ENCODE results near the gene CSTF2.
A peak's percentile ranks its signal among the peaks of the same experiment; 100 is the strongest.
"Not testable (repeated sequence)": the region's sequence is repeated elsewhere in the genome, so short reads cannot be mapped to it uniquely, and the experiment has no call there.

The CSTF2 gene

DNA sequence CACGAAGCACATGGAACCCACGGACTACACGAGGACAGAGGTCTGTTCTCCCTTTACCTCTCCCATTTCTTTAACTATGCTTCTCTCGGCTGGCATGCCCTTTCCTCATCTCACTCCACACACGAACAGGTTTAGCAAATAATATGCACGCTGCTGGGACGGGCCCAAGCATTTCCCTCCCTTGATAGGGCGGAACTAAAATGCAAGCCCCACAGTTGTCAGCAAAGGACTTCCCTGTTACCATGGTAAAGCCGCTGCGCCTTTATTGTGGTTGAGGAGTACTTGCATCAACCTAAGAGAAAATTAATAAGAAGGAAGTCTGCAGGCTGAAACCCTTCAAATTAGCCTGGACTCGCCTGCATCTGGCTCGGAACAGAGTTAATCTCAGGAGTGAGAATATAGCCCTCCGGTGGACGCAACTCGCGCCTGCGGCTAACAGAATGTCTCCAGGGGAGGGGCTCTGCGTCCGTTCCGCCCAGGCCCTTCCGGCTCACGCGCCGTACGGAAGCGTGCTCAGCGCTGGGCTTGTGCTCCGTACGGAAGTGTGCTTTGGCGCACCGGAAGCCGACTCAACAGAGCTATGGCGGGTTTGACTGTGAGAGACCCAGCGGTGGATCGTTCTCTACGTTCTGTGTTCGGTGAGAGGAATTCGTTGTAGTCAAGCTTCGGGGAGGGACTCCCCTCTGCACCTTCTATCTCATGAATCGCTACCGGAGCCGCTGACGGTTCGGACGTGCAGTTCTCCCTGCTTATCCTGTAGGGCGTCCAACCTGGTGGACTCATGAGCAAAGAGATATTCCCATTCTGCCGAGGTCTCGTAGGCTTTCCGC is at the start of gene CSTF2:
TSS of gene CSTF2 (plus strand) at position 555 of the 830 bp plus-strand sequence. CDS start at position 581, 26 bp downstream.
- peak; percentile 63 for DNase-seq (ENCODE audit: low read depth)

DNA sequence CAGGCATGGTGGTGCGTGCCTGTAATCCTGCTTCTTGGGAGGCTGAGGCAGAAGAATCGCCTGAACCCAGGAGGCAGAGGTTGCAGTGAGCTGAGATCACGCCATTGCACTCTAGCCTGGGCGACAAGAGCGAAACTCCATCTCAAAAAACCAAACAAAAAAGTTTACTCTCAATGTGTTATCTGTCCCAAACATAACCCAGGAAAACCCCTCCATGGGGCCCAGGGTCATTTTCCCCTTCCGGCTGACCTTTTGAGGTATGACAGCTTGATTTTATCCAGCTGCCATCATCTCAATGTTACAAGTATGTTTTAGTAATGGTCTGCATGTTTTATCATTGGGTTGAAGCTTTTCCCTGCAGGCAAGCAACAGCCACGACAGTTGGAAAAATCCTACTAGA is 23.8 kb upstream of the CSTF2 start:
- DNase-seq (ENCODE audit: low read depth) = not testable (repeated sequence)

DNA sequence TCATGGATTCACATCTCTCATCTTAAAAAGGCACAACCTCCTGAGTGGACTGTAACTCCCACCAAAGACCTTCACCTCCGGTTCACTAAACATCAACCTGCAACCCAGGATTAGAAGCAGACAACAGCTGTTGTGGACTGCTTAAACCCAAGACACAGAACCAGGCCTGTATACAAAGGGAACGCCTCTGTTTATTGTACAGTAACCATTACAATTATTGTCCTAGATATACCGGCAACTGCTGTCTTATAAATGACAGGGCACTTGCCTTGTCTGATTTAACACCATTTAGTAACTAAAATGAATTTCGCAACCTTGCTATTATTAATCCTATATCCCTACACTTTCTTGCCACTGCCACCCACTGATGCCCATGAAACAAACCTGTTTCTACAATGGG is 22.8 kb upstream of the CSTF2 start:
- DNase-seq (ENCODE audit: low read depth) = no peak

GRCh38 chrX:100798484-100799214 is 21.5 kb upstream of the CSTF2 start:
- no peak for DNase-seq (ENCODE audit: low read depth)

DNA sequence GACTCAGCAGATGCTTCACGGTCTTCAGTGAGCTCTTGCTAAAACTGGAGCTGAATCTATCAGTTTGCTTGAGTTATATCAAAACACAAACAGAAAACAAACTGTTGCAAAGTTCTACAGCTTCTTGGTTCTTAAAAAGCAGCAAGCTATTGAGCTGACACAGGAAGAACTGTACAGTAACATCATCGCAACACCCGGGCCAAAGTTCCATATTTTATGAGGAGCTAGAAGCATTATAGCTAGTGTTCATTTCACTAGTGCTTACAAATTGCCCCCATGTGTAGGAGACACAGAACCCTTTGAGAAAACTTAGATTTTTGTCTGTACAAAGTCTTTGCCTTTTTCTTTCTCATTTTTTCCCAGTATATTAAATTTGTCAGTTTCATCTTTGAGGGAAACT is 17.3 kb upstream of the CSTF2 start:
- DNase-seq (ENCODE audit: low read depth) = no peak

DNA sequence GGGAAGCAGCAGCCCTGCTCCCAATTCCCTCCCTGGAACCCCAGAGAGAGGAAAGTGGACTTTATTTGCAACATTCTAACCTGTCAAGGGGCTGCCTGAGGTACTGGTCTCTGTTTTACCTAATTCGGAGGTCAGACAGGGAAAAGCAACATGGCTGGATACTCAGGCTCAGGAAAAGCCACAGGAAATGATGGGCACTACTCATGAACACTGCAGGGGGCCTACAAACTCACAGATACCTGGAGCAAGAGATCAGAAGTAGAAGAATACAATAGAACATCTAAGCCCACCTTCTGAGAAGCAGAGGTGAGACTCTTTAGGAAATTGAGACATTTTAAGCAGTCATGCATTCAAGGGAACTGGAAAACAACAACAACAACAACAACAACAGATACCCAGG is 15.4 kb upstream of the CSTF2 start:
- DNase-seq (ENCODE audit: low read depth) = no peak

- DNase-seq (ENCODE audit: low read depth) = not testable (repeated sequence)
Observed at GRCh38 chrX:100808265-100808664, 11.9 kb upstream of the CSTF2 start.

DNA sequence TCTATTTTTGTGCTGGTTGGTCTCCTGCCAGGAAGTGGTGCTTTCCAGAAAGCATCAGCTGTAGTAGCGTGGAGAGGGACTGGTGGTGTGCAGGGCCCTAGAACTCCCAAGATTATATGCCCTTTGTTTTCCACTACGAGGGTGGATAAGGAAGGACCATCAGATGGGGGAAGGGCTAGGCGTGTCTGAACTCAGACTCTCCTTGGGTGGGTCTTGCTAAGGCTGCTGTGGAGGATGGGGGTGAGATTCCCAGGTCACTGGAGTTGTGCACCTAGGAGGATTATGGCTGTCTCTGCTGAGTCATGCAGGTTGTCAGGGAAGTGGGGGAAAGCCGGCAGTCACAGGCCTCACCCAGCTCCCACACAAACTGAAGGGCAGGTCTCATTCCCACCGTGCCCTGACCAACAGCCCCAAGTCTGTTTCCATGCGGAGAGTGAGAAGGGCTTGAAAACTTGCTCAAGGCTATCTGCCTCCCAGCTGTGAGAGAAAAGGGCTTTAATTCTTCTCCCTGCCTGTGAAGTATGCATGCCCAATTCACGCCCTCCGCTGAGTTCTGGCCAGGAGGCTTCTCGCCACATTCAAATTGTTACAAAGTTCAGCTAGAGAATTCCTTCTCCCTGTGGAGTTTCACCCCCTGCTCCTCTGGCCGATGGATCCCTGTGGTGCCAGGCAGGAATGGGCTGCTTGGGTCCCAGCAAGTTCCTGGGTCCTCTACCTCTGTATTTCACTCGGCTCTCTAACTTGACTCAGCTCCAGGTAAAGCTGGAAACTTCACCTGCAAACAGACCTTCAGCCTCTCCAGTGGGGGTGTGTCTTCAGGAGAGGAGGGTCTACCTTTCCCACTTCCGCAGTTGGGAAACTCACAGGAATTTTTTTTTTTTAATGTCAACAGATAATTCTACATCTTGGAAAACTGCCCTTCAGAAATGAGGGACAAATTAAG is 7.7 kb upstream of the CSTF2 start:
- no peak for DNase-seq (ENCODE audit: low read depth)

GRCh38 chrX:100817340-100817739 is 2.9 kb upstream of the CSTF2 start:
- DNase-seq (ENCODE audit: low read depth) = no peak

GRCh38 chrX:100819534-100819836 is 706 bp upstream of the CSTF2 start:
- no peak for DNase-seq (ENCODE audit: low read depth)

DNA sequence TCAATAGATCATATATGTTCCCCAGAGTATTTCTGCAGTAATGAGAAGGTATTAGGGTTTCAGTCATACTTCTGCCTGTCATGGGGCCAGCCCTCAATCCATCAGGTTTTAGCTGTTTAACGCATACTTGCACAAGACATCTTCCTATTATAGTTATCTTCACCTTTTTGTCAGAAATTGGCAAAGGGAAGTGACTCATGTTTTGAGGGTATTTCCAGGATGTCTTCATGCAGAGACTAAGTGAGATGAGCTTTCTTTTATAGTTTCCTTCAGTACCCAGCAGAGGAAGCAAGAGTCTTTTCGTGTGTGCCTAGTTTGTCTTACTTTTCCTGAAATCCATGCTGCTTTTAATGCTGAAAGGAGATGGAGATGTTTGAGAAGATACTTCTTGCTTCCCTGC is 9.5 kb downstream of the CSTF2 start:
- DNase-seq (ENCODE audit: low read depth) = no peak

GRCh38 chrX:100830143-100830542 is 10.0 kb downstream of the CSTF2 start:
- DNase-seq (ENCODE audit: low read depth) = no peak

DNA sequence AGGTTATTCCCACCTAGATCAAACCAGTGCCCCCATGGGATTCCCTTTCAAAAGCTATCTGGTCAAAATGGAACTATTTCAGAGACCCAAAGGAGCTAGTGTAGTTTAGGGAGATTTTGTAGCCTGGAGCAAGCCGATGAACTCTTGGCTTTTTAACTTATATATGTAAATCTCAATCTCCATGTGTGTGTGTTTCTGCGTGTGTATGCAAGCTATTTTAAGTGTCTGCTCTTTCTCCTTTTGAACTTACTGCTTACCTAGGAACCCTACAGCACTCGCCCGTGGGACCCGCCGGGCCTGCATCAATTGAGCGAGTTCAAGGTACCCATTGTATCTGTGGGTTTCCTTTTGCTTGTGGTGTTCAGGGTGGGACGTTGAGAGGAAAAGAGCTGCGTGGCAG is 10.4 kb downstream of the CSTF2 start:
- DNase-seq (ENCODE audit: low read depth) = no peak

- no peak for DNase-seq (ENCODE audit: low read depth)
Observed at GRCh38 chrX:100831219-100831946, 11.2 kb downstream of the CSTF2 start.

GRCh38 chrX:100850317-100850716 is 30.1 kb downstream of the CSTF2 start:
- no peak for DNase-seq (ENCODE audit: low read depth)

GRCh38 chrX:100852810-100853209 is 32.6 kb downstream of the CSTF2 start:
- no peak for DNase-seq (ENCODE audit: low read depth)

DNA sequence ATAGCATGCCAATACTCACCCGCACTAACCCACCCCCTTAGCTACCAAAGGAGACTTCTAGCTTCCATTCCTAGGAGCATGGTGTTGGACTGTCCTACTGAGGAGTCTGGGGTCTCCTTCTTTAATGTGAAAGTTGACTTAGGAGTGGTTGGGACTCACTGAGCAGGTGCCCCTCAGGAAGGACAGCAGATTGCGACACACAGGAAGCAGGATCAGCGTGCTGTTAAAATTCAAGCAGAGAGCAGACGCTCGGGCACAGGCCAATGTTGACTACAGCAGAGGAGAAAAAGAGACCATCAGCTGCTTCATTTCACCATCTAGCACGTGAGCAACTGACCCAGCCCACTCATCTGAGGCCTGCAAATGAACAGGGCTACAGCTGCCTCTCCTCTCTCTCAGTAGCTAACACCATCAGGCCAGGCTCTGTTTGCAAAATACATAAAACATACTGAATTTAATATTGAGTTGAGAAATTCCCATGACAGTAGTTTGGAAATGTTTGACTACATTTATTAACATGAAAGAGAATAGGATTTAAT is 43.2 kb downstream of the CSTF2 start:
- no peak for DNase-seq (ENCODE audit: low read depth)

GRCh38 chrX:100864657-100865391 is 44.6 kb downstream of the CSTF2 start:
- peak; percentile 32 for DNase-seq (ENCODE audit: low read depth)

DNA sequence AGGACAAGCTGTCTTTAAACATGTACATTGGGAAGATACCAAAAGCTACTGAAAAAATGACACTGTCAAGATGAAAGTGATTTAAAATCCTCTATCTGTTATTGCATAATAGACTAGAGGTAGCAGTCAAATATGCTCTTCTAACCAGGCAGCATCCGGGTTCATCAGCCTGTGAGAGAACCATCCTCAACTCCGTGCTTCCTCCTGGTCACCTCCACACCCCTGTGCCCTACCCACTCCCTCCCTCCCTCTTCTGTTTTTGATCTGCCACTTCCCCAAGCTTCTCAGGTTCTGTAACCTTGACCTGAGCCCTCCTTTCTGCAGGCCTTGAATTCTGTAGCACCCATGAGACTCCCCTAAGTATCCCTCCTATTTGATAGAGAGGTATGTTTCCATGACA is 48.1 kb downstream of the CSTF2 start:
- no peak for DNase-seq (ENCODE audit: low read depth)

GRCh38 chrX:100870527-100870926 is 50.3 kb downstream of the CSTF2 start:
- DNase-seq (ENCODE audit: low read depth) = no peak
